Naive thymus-derived CD4-positive, alpha-beta T cell (primary cell): ENCODE results near the gene SLCO2A1. TPM values are rescaled to one million over a fixed set of nuclear protein-coding genes. Genes with fewer than 3 reads are reported as not detected.

Experiments
- ATAC-seq: fragments of 150-1000 bp; cut with Tn5 transposase; 2 replicates; pipeline ENCODE4 v1.10.0; 2021; ENCODE audit warnings: mild to moderate bottlenecking, moderate library complexity
- CTCF ChIA-PET: fragments of 350-600 bp; sonication (Branson Sonifier 250); formaldehyde crosslinking; loops from one replicate; lab custom pipeline; 2021; ENCODE audit warnings: antibody characterized with exemption; lab: Charles Lee
- POLR2A ChIA-PET: fragments of 350-600 bp; sonication (Branson Sonifier 250); formaldehyde crosslinking; loops from one replicate; lab custom pipeline; 2021; ENCODE audit warnings: antibody characterized with exemption, inconsistent platforms; lab: Charles Lee
- DNase-seq, 9 donors: peaks; one replicate each; pipeline versions ENCODE4 v3.0.0 to v3.0.0-alpha.2; 2020 to 2022; ENCODE audit warnings: mixed read lengths in 1 of 9
- H3K27ac ChIP-seq: one replicate; pipeline ENCODE4 v1.7.0; 2013; ENCODE audit warnings: mild to moderate bottlenecking, low read depth, low read length, moderate library complexity
- H3K27me3 ChIP-seq, 2 donors: one replicate each; pipeline ENCODE4 v1.7.0; 2013; ENCODE audit warnings: low read length in 2 of 2, mild to moderate bottlenecking in 2 of 2, moderate library complexity in 2 of 2; ENCODE audit not compliant: control insufficient read depth in 2 of 2, insufficient read depth in 2 of 2
- H3K36me3 ChIP-seq, 3 experiments: 1 replicate in 2 of 3; 2 replicates in 1 of 3; pipeline ENCODE4 v1.7.0; 2013; ENCODE audit warnings: low read length in 3 of 3, mild to moderate bottlenecking in 3 of 3, moderate library complexity in 1 of 3; ENCODE audit not compliant: insufficient read depth in 3 of 3, control insufficient read depth in 2 of 3
- H3K4me1 ChIP-seq, 2 donors: one replicate each; pipeline ENCODE4 v1.7.0; 2013; ENCODE audit warnings: low read length in 2 of 2, mild to moderate bottlenecking in 2 of 2, moderate library complexity in 1 of 2; ENCODE audit not compliant: control insufficient read depth in 2 of 2, insufficient read depth in 2 of 2
- H3K4me3 ChIP-seq: 2 replicates; pipeline ENCODE4 v1.7.0; 2013; ENCODE audit warnings: mild to moderate bottlenecking, low read length
- H3K9me3 ChIP-seq, 3 experiments: 1 replicate in 2 of 3; 2 replicates in 1 of 3; pipeline ENCODE4 v1.7.0; 2013; ENCODE audit warnings: low read length in 3 of 3; ENCODE audit not compliant: control insufficient read depth in 2 of 3
- H3K27ac Mint-ChIP-seq, 9 donors: one replicate each; pipeline ENCODE4 v1.8.0; 2020 to 2022; ENCODE audit warnings: mixed read lengths in 9 of 9, mild to moderate bottlenecking in 8 of 9, moderate library complexity in 5 of 9, inconsistent platforms in 2 of 9
- H3K27me3 Mint-ChIP-seq, 5 donors: one replicate each; pipeline ENCODE4 v1.8.0; 2021 to 2022; ENCODE audit warnings: mixed read lengths in 5 of 5, mild to moderate bottlenecking in 1 of 5
- H3K36me3 Mint-ChIP-seq, 5 donors: one replicate each; pipeline ENCODE4 v1.8.0; 2020 to 2022; ENCODE audit warnings: mixed read lengths in 5 of 5, mild to moderate bottlenecking in 3 of 5, inconsistent platforms in 1 of 5
- H3K4me1 Mint-ChIP-seq, 7 donors: one replicate each; pipeline ENCODE4 v1.8.0; 2020 to 2022; ENCODE audit warnings: mixed read lengths in 7 of 7, mild to moderate bottlenecking in 3 of 7, inconsistent platforms in 1 of 7
- H3K4me3 Mint-ChIP-seq, 10 donors: one replicate each; pipeline ENCODE4 v1.8.0; 2020 to 2022; ENCODE audit warnings: mild to moderate bottlenecking in 10 of 10, mixed read lengths in 10 of 10, moderate library complexity in 6 of 10, inconsistent platforms in 2 of 10
- H3K9me3 Mint-ChIP-seq, 11 donors: one replicate each; pipeline ENCODE4 v1.8.0; 2020 to 2022; ENCODE audit warnings: mixed read lengths in 11 of 11, mild to moderate bottlenecking in 4 of 11, inconsistent platforms in 1 of 11, moderate library complexity in 1 of 11
- intact Hi-C, 2 donors: fragments of 100-400 bp; cut with micrococcal nuclease; formaldehyde crosslinking; loops; one replicate each; pipeline ENCODE4 v1.15.1; 2023
- polyA plus RNA-seq, 2 donors: library from polyadenylated mRNA; unstranded; fragments of 300-500 nt; fragmentation: Illumina TruSeq; gene quantifications; one replicate each; pipeline ENCODE4 v1.2.3, GENCODE V29; 2021
- total RNA-seq, 6 experiments: library from RNA in 5 of 6; stranded (reverse) in 5 of 6; gene quantifications; 1 replicate in 5 of 6; 2 replicates in 1 of 6; pipeline ENCODE4 v1.2.3 and lab custom pipeline; 2021 to 2026

SLCO2A1 gene
- total and polyA plus RNA-seq, 7 experiments from 2014 or later: not detected

DNA sequence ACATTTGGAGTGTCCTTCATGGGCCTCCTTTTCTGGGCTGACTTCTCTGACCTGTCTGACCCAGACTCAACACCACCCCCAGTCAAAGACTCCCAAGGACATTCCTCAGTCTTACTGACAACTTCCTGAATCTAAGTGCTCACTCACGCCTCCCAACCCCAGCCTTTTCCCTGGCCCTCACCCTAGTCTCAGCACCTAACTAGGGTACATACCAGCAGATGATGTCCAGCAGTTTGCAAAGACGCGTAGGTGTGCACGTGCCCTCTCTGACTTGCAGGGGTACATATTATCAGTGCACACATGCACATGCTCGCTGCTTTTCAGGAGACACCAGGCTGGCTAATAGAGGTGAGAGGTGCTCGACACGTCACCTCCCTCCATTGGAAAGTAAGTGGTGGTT lies 38.7 kb upstream of the SLCO2A1 start:
- no peak overlapping the region for H3K4me3 Mint-ChIP-seq

DNA sequence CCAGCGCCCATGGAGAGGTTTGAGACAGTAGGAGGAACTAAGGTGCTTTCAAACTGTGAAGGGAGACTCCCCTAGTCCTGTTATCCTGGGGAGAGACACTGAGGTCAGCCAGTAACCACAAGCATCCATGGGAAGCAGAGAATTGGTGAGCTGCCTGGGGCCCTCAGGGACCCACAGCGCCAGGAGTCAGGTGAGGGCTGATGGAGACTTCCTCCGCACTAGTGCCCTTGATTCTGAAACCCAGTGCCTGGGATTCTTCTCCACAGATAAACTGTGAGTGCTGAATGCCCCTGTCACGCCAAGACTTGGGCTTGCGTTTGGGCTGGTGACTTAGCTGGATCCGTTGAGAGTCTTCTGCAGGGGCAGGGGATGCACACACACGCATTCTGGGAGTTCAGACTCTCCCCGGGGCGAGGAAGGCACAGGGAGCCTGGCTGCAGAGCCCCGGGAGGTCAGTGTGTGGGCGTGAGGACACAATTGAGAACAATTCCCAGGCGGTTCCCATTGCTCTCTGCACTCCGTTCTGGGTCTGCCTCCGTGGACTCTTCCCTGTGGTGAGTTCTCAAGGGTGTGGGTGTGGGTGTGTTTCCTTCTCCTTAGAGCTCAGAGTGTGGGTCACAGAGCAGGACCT lies 37.9 kb upstream of the SLCO2A1 start:
- POLR2A ChIA-PET: no interaction called here
- peaks cover 0 to 6% (median 0%) of the 10 kb centered on the region in 5 donors for H3K27me3 Mint-ChIP-seq
- intact Hi-C loops: no loop called here
- CTCF ChIA-PET: no interaction called here
- H3K27ac Mint-ChIP-seq: no peak overlapping the region
- H3K9me3 Mint-ChIP-seq: peaks cover 0 to 2% (median 0%) of the 10 kb centered on the region in 11 donors
- Histone ChIP-seq H3K4me1 (no peaks in the 10 kb centered on the region), H3K4me3 (no peak overlapping the region), H3K9me3 (no peaks in the 10 kb centered on the region), H3K27me3 (no peaks in the 10 kb centered on the region), H3K27ac (no peak overlapping the region), H3K36me3 (no peaks in the 10 kb centered on the region)
- H3K4me3 Mint-ChIP-seq: no peak overlapping the region
- ATAC-seq (no peak), DNase-seq (no peak)
- no peaks in the 10 kb centered on the region for H3K36me3 Mint-ChIP-seq
- H3K4me1 Mint-ChIP-seq: no peaks in the 10 kb centered on the region

More for the DNA sequence above, 38.7 kb upstream of the SLCO2A1 start:
- DNase-seq (no peak), ATAC-seq (no peak)
- intact Hi-C loops: no loop called here
- H3K27me3 Mint-ChIP-seq: peaks cover 0 to 6% (median 0%) of the 10 kb centered on the region in 5 donors
- Histone ChIP-seq H3K9me3 (no peaks in the 10 kb centered on the region), H3K36me3 (no peaks in the 10 kb centered on the region), H3K4me1 (no peaks in the 10 kb centered on the region), H3K27me3 (no peaks in the 10 kb centered on the region), H3K27ac (no peak overlapping the region), H3K4me3 (no peak overlapping the region)
- no peaks in the 10 kb centered on the region for H3K4me1 Mint-ChIP-seq
- CTCF ChIA-PET: no interaction called here
- peaks cover 0 to 2% (median 0%) of the 10 kb centered on the region in 11 donors for H3K9me3 Mint-ChIP-seq
- POLR2A ChIA-PET: no interaction called here
- H3K27ac Mint-ChIP-seq: no peak overlapping the region
- H3K36me3 Mint-ChIP-seq: no peaks in the 10 kb centered on the region

DNA sequence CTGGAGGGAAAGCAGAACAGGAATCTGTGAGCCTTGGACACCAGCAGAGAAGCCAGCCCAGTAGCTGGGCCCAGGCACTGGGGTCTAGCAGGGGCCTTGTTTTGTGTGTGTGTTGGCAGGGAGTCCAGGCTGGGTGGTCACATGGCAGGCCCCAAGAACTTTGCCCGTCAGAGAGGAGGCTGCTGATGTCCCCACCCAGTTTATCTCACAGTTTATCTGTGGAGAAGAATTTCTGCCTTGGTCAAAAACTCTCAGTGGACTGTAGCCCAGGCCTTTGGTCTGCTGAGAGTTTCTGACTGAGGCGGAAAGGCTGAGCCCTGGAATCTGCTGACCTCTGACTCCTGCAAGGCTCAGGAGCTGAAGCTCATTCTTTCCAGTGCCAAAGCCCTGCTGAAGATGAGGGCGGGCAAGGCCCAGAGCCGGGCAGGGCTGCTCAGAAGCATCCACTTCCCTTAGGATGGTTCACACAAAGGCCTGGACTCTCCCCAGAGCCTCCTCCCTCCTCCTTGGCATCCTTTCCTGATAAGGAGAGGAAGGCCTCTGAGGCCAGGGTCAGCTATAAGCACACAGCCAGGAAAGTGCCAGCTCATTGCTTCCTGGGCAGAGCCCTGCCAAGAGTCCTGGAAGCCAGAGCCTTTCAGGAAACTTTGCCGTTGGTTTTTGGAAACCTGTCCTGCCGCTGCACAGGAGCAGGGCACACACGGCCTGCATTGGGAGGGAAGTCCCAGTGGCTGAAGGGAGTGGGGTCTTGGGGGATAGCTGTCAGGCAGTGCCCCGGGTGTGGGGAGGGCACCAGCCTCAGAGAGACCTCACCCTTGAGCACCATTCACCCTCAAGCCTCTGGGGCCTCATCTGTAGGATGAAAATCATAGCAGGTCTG lies 37.2 kb upstream of the SLCO2A1 start:
- Histone ChIP-seq H3K9me3 (no peaks in the 10 kb centered on the region), H3K4me3 (no peak overlapping the region), H3K4me1 (no peaks in the 10 kb centered on the region), H3K36me3 (no peaks in the 10 kb centered on the region), H3K27ac (no peak overlapping the region), H3K27me3 (no peaks in the 10 kb centered on the region)
- Mint-ChIP-seq H3K36me3 (no peaks in the 10 kb centered on the region), H3K27ac (no peak overlapping the region), H3K27me3 (peaks cover 0 to 6% (median 0%) of the 10 kb centered on the region in 5 donors), H3K4me3 (no peak overlapping the region), H3K4me1 (no peaks in the 10 kb centered on the region), H3K9me3 (peaks cover 0 to 2% (median 0%) of the 10 kb centered on the region in 11 donors)
- ChIA-PET CTCF (no interaction called here), POLR2A (no interaction called here)
- DNase-seq (no peak), ATAC-seq (no peak)
- intact Hi-C loops: no loop called here

DNA sequence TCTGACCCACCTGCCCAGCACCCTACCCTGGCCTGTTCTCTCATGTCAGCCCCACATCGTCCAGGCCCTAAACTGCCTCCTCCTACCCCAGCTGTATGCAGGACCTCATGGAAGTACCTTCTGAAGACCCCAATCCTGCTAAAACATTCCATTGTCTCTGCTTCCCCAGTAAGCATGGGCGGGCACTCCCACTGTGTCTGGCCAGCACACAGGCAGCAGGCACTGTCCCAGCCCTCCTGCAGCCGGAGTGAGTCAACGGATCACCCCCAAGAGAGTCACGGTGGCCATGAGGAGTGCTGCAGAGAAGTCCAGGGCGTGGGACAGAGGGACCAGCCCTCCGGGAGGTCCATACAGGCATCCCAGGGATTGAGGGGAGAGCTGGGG lies 36.4 kb upstream of the SLCO2A1 start:
- intact Hi-C loops: no loop called here
- Mint-ChIP-seq H3K9me3 (peaks cover 0 to 2% (median 0%) of the 10 kb centered on the region in 11 donors), H3K36me3 (no peaks in the 10 kb centered on the region), H3K4me1 (no peaks in the 10 kb centered on the region), H3K27ac (no peak overlapping the region), H3K27me3 (peaks cover 0 to 6% (median 0%) of the 10 kb centered on the region in 5 donors), H3K4me3 (no peak overlapping the region)
- H3K27ac ChIP-seq: no peak overlapping the region
- ChIA-PET CTCF (no interaction called here), POLR2A (no interaction called here)
- no peaks in the 10 kb centered on the region for H3K9me3 ChIP-seq
- H3K36me3 ChIP-seq: no peaks in the 10 kb centered on the region
- no peaks in the 10 kb centered on the region for H3K4me1 ChIP-seq
- no peak for ATAC-seq
- no peaks in the 10 kb centered on the region for H3K27me3 ChIP-seq
- no peak overlapping the region for H3K4me3 ChIP-seq
- DNase-seq: no peak

DNA sequence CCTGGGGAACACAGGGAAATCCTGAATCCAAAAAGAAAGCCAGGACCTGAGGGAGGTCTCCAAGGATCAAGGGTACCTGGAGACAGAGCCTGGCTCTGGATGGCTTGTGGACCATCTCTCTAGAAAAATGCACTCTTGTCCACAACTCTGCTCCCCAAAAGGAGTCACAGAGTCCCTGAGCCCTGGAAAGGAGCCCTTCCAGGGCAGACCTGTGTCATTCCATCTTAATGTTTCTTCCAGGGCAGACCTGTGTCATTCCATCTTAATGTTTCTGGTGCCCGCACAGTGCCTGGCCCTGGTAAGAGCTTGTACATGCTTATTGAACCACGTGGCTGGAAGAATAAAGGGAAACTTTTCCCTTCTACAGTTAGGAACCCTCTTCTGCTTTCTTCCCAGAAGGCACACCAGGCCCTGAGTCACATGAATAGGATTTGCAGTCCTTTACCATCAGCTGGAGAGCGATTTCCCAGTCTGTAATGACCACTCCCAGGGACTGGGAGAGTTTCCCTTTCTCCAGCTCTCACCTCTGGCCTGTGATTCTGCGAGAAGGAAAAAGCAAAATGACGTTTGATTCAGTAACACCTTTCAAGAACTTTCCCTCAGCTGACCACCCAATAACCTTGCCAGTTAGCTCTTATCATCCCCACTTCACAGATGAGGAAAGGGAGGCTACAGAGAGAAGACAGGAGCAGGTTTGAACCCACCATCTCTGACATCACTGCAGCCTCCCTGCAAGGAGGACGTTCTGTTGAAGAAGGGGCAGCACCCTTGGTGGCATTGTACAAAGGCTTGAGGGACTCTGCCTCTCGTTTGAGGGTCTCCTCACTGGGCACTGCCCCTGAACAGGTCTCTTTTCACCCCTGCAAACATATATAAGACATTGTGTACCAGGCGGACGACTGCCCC lies 35.8 kb upstream of the SLCO2A1 start:
- DNase-seq (no peak), ATAC-seq (no peak)
- H3K36me3 Mint-ChIP-seq: no peaks in the 10 kb centered on the region
- Histone ChIP-seq H3K27me3 (no peaks in the 10 kb centered on the region), H3K9me3 (no peaks in the 10 kb centered on the region), H3K4me1 (no peaks in the 10 kb centered on the region), H3K4me3 (no peak overlapping the region), H3K27ac (no peak overlapping the region), H3K36me3 (no peaks in the 10 kb centered on the region)
- peaks cover 0 to 2% (median 0%) of the 10 kb centered on the region in 11 donors for H3K9me3 Mint-ChIP-seq
- ChIA-PET CTCF (no interaction called here), POLR2A (no interaction called here)
- no peaks in the 10 kb centered on the region for H3K4me1 Mint-ChIP-seq
- H3K27ac Mint-ChIP-seq: no peak overlapping the region
- H3K27me3 Mint-ChIP-seq: peaks cover 0 to 6% (median 0%) of the 10 kb centered on the region in 5 donors
- H3K4me3 Mint-ChIP-seq: no peak overlapping the region
- intact Hi-C loops: no loop called here

DNA sequence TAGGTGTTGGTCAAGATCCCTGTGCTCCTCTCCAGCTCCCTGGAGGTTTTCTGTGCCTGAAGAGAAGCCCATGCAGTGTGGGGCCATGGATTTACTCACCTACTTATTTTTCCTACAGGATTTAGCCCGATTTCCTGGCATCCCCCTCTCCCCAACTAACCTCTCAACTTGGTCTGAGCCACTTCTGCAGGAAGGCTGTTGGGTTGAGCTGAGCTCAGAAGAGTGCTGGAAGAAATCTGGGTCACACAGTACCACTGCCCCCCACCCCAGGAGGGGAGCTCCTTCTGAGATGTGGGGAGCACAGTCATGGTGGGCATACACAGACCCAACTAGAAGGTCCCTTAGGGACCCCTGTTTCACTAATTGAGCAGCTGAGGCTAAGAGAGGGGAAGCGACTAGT lies 34.4 kb upstream of the SLCO2A1 start:
- Histone ChIP-seq H3K9me3 (no peaks in the 10 kb centered on the region), H3K27ac (no peak overlapping the region), H3K4me3 (no peak overlapping the region), H3K27me3 (no peaks in the 10 kb centered on the region), H3K36me3 (no peaks in the 10 kb centered on the region), H3K4me1 (no peaks in the 10 kb centered on the region)
- ATAC-seq (no peak), DNase-seq (no peak)
- peaks cover 0 to 6% (median 4%) of the 10 kb centered on the region in 5 donors for H3K27me3 Mint-ChIP-seq
- no peaks in the 10 kb centered on the region for H3K4me1 Mint-ChIP-seq
- ChIA-PET POLR2A (no interaction called here), CTCF (no interaction called here)
- intact Hi-C loops: no loop called here
- no peak overlapping the region for H3K4me3 Mint-ChIP-seq
- no peak overlapping the region for H3K27ac Mint-ChIP-seq
- no peaks in the 10 kb centered on the region for H3K36me3 Mint-ChIP-seq
- peaks cover 0 to 2% (median 0%) of the 10 kb centered on the region in 11 donors for H3K9me3 Mint-ChIP-seq
